ENCODE results near the gene NT5C2.

DNA sequence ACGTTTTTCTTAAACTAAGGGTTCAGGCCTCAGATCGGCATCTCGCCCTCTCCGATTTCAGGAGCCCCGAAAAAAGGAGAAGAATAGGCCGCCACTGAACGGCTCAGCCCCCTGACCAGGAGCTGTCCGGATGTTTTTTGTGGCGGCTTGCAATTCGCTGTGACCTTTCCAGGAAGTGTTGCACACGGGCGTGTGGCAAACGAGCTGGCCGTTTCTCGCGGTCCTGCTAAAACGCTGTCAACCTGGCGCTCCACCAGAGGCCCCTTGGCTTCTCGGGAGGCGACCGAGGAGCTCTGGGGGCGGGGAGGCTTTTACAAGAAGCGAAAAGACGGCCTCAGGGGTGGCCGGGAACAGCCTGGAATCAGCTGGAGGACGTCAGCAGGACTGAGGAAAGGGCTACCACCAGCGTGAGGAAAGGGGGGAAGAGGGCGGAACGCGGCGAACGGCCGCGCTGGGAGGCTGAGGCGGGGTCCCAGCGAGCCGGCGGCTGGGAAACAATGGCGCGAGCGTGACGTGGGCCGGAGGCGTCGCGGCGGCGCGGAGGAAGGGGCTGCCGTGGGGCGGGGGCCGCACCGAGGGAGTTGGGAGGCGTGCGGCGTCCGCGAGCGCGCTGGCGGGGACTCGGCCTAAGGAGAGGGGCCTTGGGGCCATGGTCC, 493 bp downstream of the NT5C2 start:
- no peak for TF ChIP-seq EZH2 (IDR thresholded peaks at IDR 0.05; ENCODE audit: low read length)
- TF ChIP-seq, protein P1, sequence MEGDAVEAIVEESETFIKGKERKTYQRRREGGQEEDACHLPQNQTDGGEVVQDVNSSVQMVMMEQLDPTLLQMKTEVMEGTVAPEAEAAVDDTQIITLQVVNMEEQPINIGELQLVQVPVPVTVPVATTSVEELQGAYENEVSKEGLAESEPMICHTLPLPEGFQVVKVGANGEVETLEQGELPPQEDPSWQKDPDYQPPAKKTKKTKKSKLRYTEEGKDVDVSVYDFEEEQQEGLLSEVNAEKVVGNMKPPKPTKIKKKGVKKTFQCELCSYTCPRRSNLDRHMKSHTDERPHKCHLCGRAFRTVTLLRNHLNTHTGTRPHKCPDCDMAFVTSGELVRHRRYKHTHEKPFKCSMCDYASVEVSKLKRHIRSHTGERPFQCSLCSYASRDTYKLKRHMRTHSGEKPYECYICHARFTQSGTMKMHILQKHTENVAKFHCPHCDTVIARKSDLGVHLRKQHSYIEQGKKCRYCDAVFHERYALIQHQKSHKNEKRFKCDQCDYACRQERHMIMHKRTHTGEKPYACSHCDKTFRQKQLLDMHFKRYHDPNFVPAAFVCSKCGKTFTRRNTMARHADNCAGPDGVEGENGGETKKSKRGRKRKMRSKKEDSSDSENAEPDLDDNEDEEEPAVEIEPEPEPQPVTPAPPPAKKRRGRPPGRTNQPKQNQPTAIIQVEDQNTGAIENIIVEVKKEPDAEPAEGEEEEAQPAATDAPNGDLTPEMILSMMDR (optimal IDR thresholded peaks at IDR 0.05 in 1 of 3, IDR thresholded peaks at IDR 0.05 in 1 of 3, conservative IDR thresholded peaks at IDR 0.05 in 1 of 3; ENCODE audit: extremely low read depth in 1 of 3, insufficient read depth in 2 of 3, low read length in 3 of 3) = no peak

Measured in keratinocyte (primary cell).